GM10248 (cell line): ENCODE data around the gene ITGB7.
"Not testable (repeated sequence)": the region's sequence is repeated elsewhere in the genome, so short reads cannot be mapped to it uniquely, and the experiment has no call there.

Source experiments
- CTCF ChIA-PET: fragments of 300-600 bp; sonication (Branson Sonifier 250); formaldehyde crosslinking; extraction: SDS; loops from one replicate; lab custom pipeline; 2021; ENCODE audit warnings: antibody characterized with exemption; lab: Yijun Ruan, JAX
- POLR2A ChIA-PET: fragments of 350-650 bp; sonication (Branson Sonifier 250); formaldehyde crosslinking; extraction: SDS; loops from one replicate; lab custom pipeline; 2020; ENCODE audit warnings: antibody characterized with exemption; lab: Yijun Ruan, JAX
- DNase-seq: peaks from one replicate; pipeline ENCODE4 v3.0.0; 2012; ENCODE audit errors: extremely low spot score
- TF ChIP-seq, protein P1 (sequence below): IDR thresholded peaks from 2 replicates; pipeline ENCODE4 v1.5.1; 2012; ENCODE audit warnings: mild to moderate bottlenecking, low read depth; ENCODE audit errors: extremely low read depth, missing control alignments, control extremely low read depth

Gene ITGB7

DNA sequence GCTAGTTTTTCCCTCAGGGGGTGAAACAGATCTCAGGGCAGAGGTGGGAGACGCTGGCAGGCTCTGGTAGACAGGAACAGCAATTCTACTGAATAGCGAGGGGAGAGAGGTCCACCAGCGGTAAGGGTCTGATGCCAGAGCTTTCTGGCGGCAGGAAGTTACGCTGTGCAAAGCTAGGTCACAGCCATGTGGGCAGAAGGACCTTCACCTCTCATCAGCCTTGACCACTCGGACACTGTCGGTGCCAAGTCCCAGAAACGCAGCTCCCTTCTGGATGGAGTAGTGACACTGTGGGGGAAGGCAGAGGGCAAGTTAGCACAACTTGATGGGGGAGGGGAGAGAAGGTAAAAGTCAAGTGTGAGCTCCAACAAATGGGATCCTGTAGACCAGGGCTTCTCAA is 36.8 kb downstream of the ITGB7 start:
- TF ChIP-seq, protein P1, sequence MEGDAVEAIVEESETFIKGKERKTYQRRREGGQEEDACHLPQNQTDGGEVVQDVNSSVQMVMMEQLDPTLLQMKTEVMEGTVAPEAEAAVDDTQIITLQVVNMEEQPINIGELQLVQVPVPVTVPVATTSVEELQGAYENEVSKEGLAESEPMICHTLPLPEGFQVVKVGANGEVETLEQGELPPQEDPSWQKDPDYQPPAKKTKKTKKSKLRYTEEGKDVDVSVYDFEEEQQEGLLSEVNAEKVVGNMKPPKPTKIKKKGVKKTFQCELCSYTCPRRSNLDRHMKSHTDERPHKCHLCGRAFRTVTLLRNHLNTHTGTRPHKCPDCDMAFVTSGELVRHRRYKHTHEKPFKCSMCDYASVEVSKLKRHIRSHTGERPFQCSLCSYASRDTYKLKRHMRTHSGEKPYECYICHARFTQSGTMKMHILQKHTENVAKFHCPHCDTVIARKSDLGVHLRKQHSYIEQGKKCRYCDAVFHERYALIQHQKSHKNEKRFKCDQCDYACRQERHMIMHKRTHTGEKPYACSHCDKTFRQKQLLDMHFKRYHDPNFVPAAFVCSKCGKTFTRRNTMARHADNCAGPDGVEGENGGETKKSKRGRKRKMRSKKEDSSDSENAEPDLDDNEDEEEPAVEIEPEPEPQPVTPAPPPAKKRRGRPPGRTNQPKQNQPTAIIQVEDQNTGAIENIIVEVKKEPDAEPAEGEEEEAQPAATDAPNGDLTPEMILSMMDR = no peak
- DNase-seq = no peak
- CTCF ChIA-PET = interaction anchor here (1.1 to 16.2 kb wide), 4 partner anchors 10 to 105 kb away, joined by 3 to 147 read pairs (median 6); no protein-coding TSS in a partner anchor
- POLR2A ChIA-PET = interaction anchor here (0.6 to 0.7 kb wide), 3 partner anchors 15 to 285 kb away, joined by 3 to 4 read pairs (median 4); no protein-coding TSS in a partner anchor

DNA sequence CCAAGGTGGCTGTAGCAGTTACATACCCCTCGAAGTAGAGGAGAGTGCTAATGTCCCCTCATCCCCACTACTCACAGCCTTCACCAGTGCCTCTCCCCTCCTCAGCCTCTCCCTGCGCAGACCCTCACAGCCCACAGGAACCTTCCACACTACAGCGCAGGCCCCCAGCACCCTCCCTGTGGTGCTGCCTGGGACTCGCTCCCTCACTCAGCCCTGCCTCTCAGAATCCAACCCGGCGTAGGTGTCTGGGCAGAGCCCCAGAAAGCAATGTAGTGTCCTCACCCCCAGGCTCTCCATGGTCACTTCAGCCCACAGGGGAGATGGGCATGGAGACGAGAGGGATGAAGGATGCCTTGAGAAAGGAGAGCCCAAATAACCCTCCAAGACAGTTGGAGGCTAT is 37.4 kb downstream of the ITGB7 start:
- TF ChIP-seq, protein P1 = no peak

DNA sequence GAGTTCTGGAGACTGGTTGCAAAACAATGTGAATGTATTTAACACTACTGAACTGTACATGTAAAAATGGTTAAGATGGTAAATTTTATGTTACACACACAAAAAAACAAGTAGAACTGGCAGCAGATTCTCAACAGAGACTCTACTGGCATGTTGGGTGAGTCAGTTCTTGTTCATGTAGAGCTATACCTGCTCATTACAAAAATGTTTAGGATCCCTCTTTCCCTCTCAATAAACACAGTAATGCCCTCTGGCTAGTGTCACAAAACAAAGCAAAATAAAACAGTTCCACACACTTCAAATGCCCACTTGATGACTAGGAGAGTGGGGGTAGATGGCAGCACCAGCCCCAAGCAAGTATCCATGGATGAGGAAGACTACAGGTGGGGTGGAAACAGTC is 40.2 kb downstream of the ITGB7 start:
- TF ChIP-seq, protein P1 = no peak
- CTCF ChIA-PET = interaction anchor here (0.9 kb wide), 1 partner anchor 101 kb away, joined by 4 read pairs; no protein-coding TSS in a partner anchor
- no peak for DNase-seq
- POLR2A ChIA-PET = no interaction called here

More for the DNA sequence above, 37.4 kb downstream of the ITGB7 start:
- ChIA-PET POLR2A (no interaction called here), CTCF (interaction anchor here (2.5 to 16.2 kb wide), 2 partner anchors 9 to 104 kb away, joined by 6 to 147 read pairs; no protein-coding TSS in a partner anchor)
- DNase-seq = no peak

DNA sequence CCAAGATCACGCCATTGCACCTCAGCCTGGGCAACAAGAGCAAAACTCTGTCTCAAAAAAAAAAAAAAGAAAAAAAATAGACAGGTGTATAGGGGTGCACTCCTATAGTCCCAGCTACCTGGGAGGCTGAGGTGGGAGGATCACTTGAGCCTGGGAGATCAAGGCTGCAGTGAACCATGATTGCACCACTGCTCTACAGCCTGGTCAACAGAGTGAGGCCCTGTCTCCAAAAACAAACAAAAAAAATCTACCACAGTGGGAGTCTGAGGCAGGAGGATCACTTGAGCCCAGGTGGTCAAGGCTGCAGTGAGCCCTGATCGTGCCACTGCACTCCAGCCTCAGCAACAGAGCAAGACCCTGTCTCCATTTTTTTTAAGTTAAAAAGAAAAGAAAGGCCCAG is 44.0 kb downstream of the ITGB7 start:
- POLR2A ChIA-PET, DNase-seq: not testable (repeated sequence)
- CTCF ChIA-PET = interaction anchor here (1.2 to 7.6 kb wide), 5 partner anchors 9 to 199 kb away, joined by 3 to 147 read pairs (median 6); partner anchors contain the start of genes CSAD and ZNF740

DNA sequence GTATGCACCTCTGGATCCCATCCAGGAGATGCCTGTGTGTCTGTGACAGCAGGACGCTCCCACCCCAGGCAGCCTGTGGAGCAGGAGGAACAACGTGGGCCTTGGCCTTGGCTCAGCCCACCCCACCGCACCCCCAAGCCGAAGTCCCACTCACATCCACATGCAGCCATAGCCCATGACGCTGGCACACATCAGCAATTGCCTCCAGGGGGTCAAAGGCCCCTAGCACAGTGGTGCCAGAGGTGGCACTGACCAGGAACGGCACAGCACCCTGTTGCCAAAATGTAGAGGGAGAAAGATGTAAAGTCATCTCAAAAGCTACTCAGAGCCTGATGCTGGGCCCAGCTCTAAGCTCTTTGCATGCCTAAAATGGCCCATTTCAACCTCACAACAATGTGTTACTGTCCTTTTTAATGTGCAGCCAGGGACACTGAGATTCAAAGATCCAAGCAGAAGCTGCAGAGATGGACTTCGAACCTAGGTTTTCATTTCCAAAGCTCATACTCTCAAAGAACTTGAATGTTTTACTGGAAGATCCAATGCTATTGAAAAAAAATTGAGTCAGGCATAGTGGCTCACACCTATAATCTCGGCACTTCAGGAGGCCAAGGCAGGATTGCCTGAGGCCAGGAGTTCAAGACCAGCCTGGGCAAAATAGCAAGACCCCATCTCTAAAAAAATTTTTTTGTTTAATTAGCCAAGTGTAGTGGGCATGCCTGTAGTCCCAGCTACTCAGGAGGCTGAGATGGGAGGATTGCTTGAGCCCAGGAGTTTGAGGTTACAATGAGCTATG is 45.7 kb downstream of the ITGB7 start:
- TF ChIP-seq, protein P1 = no peak
- ChIA-PET POLR2A (no interaction called here), CTCF (interaction anchor here (0.7 to 7.6 kb wide), 21 partner anchors 16 to 191 kb away, joined by 3 to 147 read pairs (median 11); partner anchors contain the start of genes AAAS, CSAD, ESPL1 and IGFBP6)
- DNase-seq = no peak

DNA sequence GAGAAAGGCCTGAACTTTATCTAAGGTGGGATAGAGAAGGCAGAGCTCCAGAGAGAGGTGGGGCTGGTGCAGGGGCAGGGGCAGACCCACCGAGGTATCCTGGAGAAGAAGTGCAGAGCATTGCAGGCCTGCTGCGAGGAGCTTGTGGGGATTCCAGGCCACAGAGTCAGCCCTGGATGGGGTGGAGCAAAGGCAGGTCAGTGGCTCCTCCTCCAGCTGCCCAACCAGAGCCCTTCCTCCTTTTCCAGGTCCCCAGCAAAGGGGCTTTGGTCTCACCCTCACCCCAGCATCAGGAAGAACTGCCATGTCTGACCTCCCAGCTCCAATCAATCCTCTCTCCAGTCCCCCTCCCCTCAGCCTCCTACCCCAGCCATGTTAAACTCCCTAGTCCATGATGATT is 46.4 kb downstream of the ITGB7 start:
- TF ChIP-seq, protein P1 = no peak
- no peak for DNase-seq
- ChIA-PET POLR2A (no interaction called here), CTCF (interaction anchor here (0.7 to 7.6 kb wide), 28 partner anchors 10 to 340 kb away, joined by 3 to 147 read pairs (median 12); partner anchors contain the start of genes AAAS, CSAD, ESPL1 and IGFBP6)

DNA sequence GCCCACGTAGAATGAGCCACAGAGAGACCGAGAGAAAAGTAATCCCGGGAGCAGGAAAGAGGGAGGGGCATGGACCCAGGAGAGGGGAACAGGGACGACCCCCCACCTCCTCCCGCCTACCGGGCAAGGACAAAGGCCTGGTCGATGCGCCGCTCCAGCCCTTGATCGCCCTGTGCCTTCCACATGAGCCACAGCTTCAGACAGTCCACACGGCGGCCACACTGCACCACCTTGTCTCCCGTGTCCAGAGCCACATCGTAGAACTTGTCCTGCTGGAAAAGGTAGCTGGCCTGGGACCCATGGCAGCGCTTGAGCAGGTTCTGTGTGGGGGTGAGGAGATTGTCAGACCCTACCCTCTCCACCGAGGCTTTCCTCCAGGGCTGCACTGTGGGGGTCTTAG is 47.1 kb downstream of the ITGB7 start:
- POLR2A ChIA-PET = no interaction called here
- CTCF ChIA-PET = interaction anchor here (0.7 to 7.6 kb wide), 44 partner anchors 9 to 341 kb away, joined by 3 to 147 read pairs (median 6); partner anchors contain the start of genes AAAS, CSAD, ESPL1 and IGFBP6
- DNase-seq = no peak
- TF ChIP-seq, protein P1 = no peak
